ENCODE measurements around the gene KDM2A.

The KDM2A gene

GRCh38 chr11:67266449-67267187 is 147.6 kb downstream of the KDM2A start, which contains the start of gene GRK2:
GRK2 (plus strand) TSS chr11:67266473; CDS start chr11:67266700, 227 bp downstream.
- DNase-seq (ENCODE audit: extremely low read depth, low read depth), result no peak
- TF ChIP-seq CTCF (IDR thresholded peaks at IDR 0.05; ENCODE audit: low read depth, low read length), result no peak

- no peak for DNase-seq (ENCODE audit: extremely low read depth, low read depth)
- no peak for TF ChIP-seq CTCF (IDR thresholded peaks at IDR 0.05; ENCODE audit: low read depth, low read length)
Measured at GRCh38 chr11:67267188-67268080, 148.4 kb downstream of the KDM2A start.

- DNase-seq (ENCODE audit: extremely low read depth, low read depth), result no peak
- no peak for TF ChIP-seq CTCF (IDR thresholded peaks at IDR 0.05; ENCODE audit: low read depth, low read length)
Measured at GRCh38 chr11:67268081-67268961, 149.3 kb downstream of the KDM2A start.

GRCh38 chr11:67268962-67269268 is 149.9 kb downstream of the KDM2A start:
- TF ChIP-seq CTCF (IDR thresholded peaks at IDR 0.05; ENCODE audit: low read depth, low read length), result no peak
- no peak for DNase-seq (ENCODE audit: extremely low read depth, low read depth)

- TF ChIP-seq CTCF (IDR thresholded peaks at IDR 0.05; ENCODE audit: low read depth, low read length), result no peak
- DNase-seq (ENCODE audit: extremely low read depth, low read depth), result no peak
Measured at GRCh38 chr11:67269401-67270255, 150.6 kb downstream of the KDM2A start.

All from AG09319 (cell line).